HCT116 (cell line): Measurements from ENCODE around the gene ADAP2. TPM values are rescaled to one million over a fixed set of nuclear protein-coding genes. Genes with fewer than 3 reads are reported as not detected.

Experiments
- ATAC-seq: fragments of 200-7000 bp; cut with Tn5 transposase; 2 replicates; pipeline ENCODE4 v1.9.1; 2020; ENCODE audit warnings: mild to moderate bottlenecking, moderate library complexity
- BruUV-seq: library from RNA; stranded (reverse); fragments of 400-500 nt; replicated peaks from 2 replicates; lab custom pipeline; 2021; lab: Mats Ljungman, UMichigan
- CTCF ChIA-PET: fragments of 300-600 bp; sonication (Branson Sonifier 250); formaldehyde crosslinking; loops from one replicate; lab custom pipeline; 2021; ENCODE audit warnings: antibody characterized with exemption; lab: Charles Lee
- POLR2A ChIA-PET: fragments of 300-600, 350-600 bp; sonication (Branson Sonifier 250); formaldehyde crosslinking; loops from one replicate; lab custom pipeline; 2021; ENCODE audit warnings: antibody characterized with exemption; lab: Charles Lee
- RAD21 ChIA-PET, 2 experiments: fragments of 300-600 bp; sonication (Branson Sonifier 250); formaldehyde crosslinking; loops; one replicate each; lab custom pipeline; 2023; ENCODE audit warnings: low total read pairs in 2 of 2; ENCODE audit not compliant: uncharacterized antibody in 2 of 2, unreplicated experiment in 2 of 2, low non-redundant PET in 1 of 2; lab: Charles Lee
- DNase-seq: peaks from one replicate; pipeline ENCODE4 v3.0.0-alpha.2; 2010; ENCODE audit warnings: low read depth, low spot score
- H2AFZ ChIP-seq: fragments of 200-600 bp; shearing (Covaris generic), sonication (generic); 2 replicates; pipeline ENCODE4 v1.6.1; 2017; ENCODE audit warnings: low read depth, mixed run types, mixed read lengths, antibody characterized with exemption, low read length; ENCODE audit not compliant: poor library complexity, severe bottlenecking
- H3K27ac ChIP-seq: 2 replicates; pipeline ENCODE4 v1.5.1; 2012; ENCODE audit warnings: low read depth, low read length
- H3K27me3 ChIP-seq: fragments of 200-600 bp; sonication (generic); 2 replicates; pipeline ENCODE4 v1.6.1; 2016; ENCODE audit warnings: mixed run types, low read length, mixed read lengths; ENCODE audit not compliant: insufficient read depth
- H3K36me3 ChIP-seq, 2 experiments: fragments of 200-500 bp in 1 of 2; fragments of 200-600 bp in 1 of 2; sonication (Bioruptor generic) in 1 of 2; sonication (generic) in 1 of 2; 2 replicates each; pipeline versions ENCODE4 v1.5.1 to v1.6.1; 2014 to 2016; ENCODE audit warnings: low read length in 2 of 2, inconsistent platforms in 1 of 2, mixed read lengths in 1 of 2, mixed run types in 1 of 2; ENCODE audit not compliant: insufficient read depth in 2 of 2, control insufficient read depth in 1 of 2
- H3K4me1 ChIP-seq, 2 experiments: fragments of 200-600 bp in 1 of 2; sonication (generic) in 1 of 2; 2 replicates each; pipeline versions ENCODE4 v1.5.1 to v1.6.1; 2012 to 2017; ENCODE audit warnings: low read length in 2 of 2, inconsistent platforms in 1 of 2, mild to moderate bottlenecking in 1 of 2, mixed read lengths in 1 of 2, mixed run types in 1 of 2, moderate library complexity in 1 of 2; ENCODE audit not compliant: insufficient read depth in 2 of 2, control insufficient read depth in 1 of 2
- H3K4me2 ChIP-seq: fragments of 200-600 bp; sonication (generic); 2 replicates; pipeline ENCODE4 v1.6.1; 2017; ENCODE audit warnings: mixed run types, low read length, mixed read lengths
- H3K4me3 ChIP-seq, 2 experiments: fragments of 200-600 bp in 1 of 2; sonication (generic) in 1 of 2; replicated peaks in 1 of 2; 2 replicates each; pipeline ENCODE4 v1.5.1; 2011 to 2016; ENCODE audit warnings: low read length in 2 of 2, control low read depth in 1 of 2, low read depth in 1 of 2, mild to moderate bottlenecking in 1 of 2, mixed read lengths in 1 of 2, mixed run types in 1 of 2
- H3K79me2 ChIP-seq: fragments of 200-600 bp; sonication (generic); 2 replicates; pipeline ENCODE4 v1.6.1; 2017; ENCODE audit warnings: mild to moderate bottlenecking, mixed run types, low read length, moderate library complexity, mixed read lengths; ENCODE audit not compliant: insufficient read depth
- H3K9ac ChIP-seq: fragments of 200-600 bp; sonication (generic); 2 replicates; pipeline ENCODE4 v1.6.1; 2016; ENCODE audit warnings: low read length, mixed read lengths
- H3K9me2 ChIP-seq: fragments of 200-600 bp; sonication (generic), shearing (Covaris generic); 2 replicates; pipeline ENCODE4 v1.6.1; 2017; ENCODE audit warnings: mixed run types, mild to moderate bottlenecking, moderate library complexity; ENCODE audit not compliant: insufficient read depth
- H3K9me3 ChIP-seq, 2 experiments: fragments of 200-500 bp in 1 of 2; fragments of 200-600 bp in 1 of 2; sonication (Bioruptor generic) in 1 of 2; sonication (generic) in 1 of 2; 2 replicates each; pipeline ENCODE4 v1.6.1; 2014 to 2017; ENCODE audit warnings: low read length in 2 of 2, mixed read lengths in 2 of 2, inconsistent platforms in 1 of 2, low read depth in 1 of 2, mild to moderate bottlenecking in 1 of 2, mixed run types in 1 of 2, moderate library complexity in 1 of 2; ENCODE audit not compliant: control insufficient read depth in 1 of 2, insufficient read depth in 1 of 2
- H4K20me1 ChIP-seq: fragments of 200-600 bp; sonication (generic), shearing (Covaris generic); 2 replicates; pipeline ENCODE4 v1.6.1; 2017; ENCODE audit warnings: mixed run types, mild to moderate bottlenecking, moderate library complexity; ENCODE audit not compliant: insufficient read depth
- EGR1 ChIP-seq: IDR thresholded peaks from 2 replicates; pipeline ENCODE4 v1.6.1; 2012; ENCODE audit warnings: low read depth
- FOSL1 ChIP-seq: IDR thresholded peaks from 2 replicates; pipeline ENCODE4 v1.6.1; 2012; ENCODE audit warnings: low read depth
- JUND ChIP-seq: IDR thresholded peaks from 2 replicates; pipeline ENCODE4 v1.6.1; 2012
- POLR2A ChIP-seq: IDR thresholded peaks from 2 replicates; pipeline ENCODE4 v1.7.0; 2011; ENCODE audit warnings: borderline replicate concordance; ENCODE audit not compliant: insufficient read depth, insufficient read length; ENCODE audit errors: extremely low read depth
- RAD21 ChIP-seq: IDR thresholded peaks from 2 replicates; pipeline ENCODE4 v1.6.1; 2012; ENCODE audit warnings: low read depth, mild to moderate bottlenecking
- REST ChIP-seq: IDR thresholded peaks from 2 replicates; pipeline ENCODE4 v1.6.1; 2012; ENCODE audit warnings: low read depth
- SIN3A ChIP-seq: IDR thresholded peaks from 2 replicates; pipeline ENCODE4 v1.6.1; 2012; ENCODE audit warnings: low read depth
- SRF ChIP-seq: IDR thresholded peaks from 2 replicates; pipeline ENCODE4 v1.6.1; 2012; ENCODE audit warnings: low read depth
- intact Hi-C: fragments of 100-400 bp; cut with micrococcal nuclease; formaldehyde crosslinking; loops from 2 replicates; pipeline ENCODE4 v1.10.0; 2022
- total RNA-seq: library from RNA; stranded (reverse); gene quantifications from one replicate; pipeline ENCODE4 v1.2.1, GENCODE V29; 2021; ENCODE audit not compliant: unreplicated experiment
- TF ChIP-seq, protein P1 (sequence below): IDR thresholded peaks from 2 replicates; pipeline ENCODE4 v1.6.1; 2011; ENCODE audit warnings: mild to moderate bottlenecking, low read length, moderate library complexity; ENCODE audit not compliant: insufficient replicate concordance; ENCODE audit errors: extremely low read depth

Gene ADAP2
- total RNA-seq, 1 experiment from 2014 or later = 17.2 TPM

GRCh38 chr17:31007695-31008373 lies 86.1 kb downstream of the ADAP2 start:
- intact Hi-C loops = no loop called here
- H3K4me1 ChIP-seq = no peaks in the 10 kb centered on the region
- H3K27me3 ChIP-seq = no peaks in the 10 kb centered on the region
- H3K9ac ChIP-seq = no peak overlapping the region
- no peak overlapping the region for H3K27ac ChIP-seq
- no peak for ATAC-seq
- ChIA-PET POLR2A (no interaction called here), RAD21 (no interaction called here), CTCF (no interaction called here)
- H3K36me3 ChIP-seq = no peaks in the 10 kb centered on the region
- no peaks in the 10 kb centered on the region for H3K9me2 ChIP-seq
- no peaks in the 10 kb centered on the region for H3K9me3 ChIP-seq
- no peak overlapping the region for H2AFZ ChIP-seq
- H3K4me2 ChIP-seq = no peak overlapping the region
- no peaks in the 10 kb centered on the region for H3K79me2 ChIP-seq
- TF ChIP-seq SRF (no peak), FOSL1 (no peak), REST (no peak)
- BruUV-seq = no TSS peak
- H3K4me3 ChIP-seq = no peak overlapping the region
- H4K20me1 ChIP-seq = no peaks in the 10 kb centered on the region
- DNase-seq = no peak

DNA sequence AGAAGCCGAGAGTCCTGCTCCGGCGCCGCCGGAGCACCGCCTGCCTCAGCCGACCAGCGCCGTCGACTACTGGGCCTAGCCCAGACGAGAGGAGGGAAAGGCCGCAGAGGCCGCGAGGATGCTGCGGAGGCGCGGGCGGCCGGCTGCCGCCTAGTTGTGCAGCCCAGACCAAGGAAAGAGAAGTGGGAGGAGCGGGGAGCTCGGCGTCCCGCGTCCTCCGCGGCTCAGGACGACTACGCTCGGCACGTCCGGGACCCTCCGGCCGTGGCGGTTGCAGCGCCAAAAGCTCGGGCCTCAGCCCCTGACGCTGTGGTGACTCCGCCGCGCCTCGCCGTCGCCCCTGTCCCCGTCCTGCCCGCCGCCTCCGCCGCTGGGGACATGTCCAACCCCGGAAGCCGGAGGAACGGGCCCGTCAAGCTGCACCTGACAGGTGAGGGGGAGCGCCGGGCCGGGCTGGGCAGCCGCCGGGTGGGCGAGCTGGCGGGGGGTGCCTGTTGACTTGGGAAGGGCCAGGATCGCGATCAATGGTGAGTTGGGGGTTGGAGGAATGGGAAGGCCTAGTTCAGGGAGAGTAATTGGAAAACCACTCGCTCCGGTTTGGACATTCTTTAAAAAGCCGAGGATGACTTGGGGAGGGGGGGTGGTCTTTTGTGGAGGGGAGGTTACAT lies 86.8 kb downstream of the ADAP2 start:
- H3K4me2 ChIP-seq = no peak overlapping the region
- no peaks in the 10 kb centered on the region for H3K79me2 ChIP-seq
- H3K27ac ChIP-seq = no peak overlapping the region
- no peaks in the 10 kb centered on the region for H3K9me2 ChIP-seq
- ChIA-PET POLR2A (no interaction called here), CTCF (no interaction called here), RAD21 (no interaction called here)
- BruUV-seq = no TSS peak
- H3K4me1 ChIP-seq = no peaks in the 10 kb centered on the region
- H3K4me3 ChIP-seq = no peak overlapping the region
- no peaks in the 10 kb centered on the region for H3K27me3 ChIP-seq
- DNase-seq = no peak
- intact Hi-C loops = no loop called here
- ATAC-seq = no peak
- H3K9me3 ChIP-seq = no peaks in the 10 kb centered on the region
- H2AFZ ChIP-seq = no peak overlapping the region
- H3K9ac ChIP-seq = no peak overlapping the region
- H4K20me1 ChIP-seq = no peaks in the 10 kb centered on the region
- H3K36me3 ChIP-seq = no peaks in the 10 kb centered on the region
- TF ChIP-seq, protein P1, sequence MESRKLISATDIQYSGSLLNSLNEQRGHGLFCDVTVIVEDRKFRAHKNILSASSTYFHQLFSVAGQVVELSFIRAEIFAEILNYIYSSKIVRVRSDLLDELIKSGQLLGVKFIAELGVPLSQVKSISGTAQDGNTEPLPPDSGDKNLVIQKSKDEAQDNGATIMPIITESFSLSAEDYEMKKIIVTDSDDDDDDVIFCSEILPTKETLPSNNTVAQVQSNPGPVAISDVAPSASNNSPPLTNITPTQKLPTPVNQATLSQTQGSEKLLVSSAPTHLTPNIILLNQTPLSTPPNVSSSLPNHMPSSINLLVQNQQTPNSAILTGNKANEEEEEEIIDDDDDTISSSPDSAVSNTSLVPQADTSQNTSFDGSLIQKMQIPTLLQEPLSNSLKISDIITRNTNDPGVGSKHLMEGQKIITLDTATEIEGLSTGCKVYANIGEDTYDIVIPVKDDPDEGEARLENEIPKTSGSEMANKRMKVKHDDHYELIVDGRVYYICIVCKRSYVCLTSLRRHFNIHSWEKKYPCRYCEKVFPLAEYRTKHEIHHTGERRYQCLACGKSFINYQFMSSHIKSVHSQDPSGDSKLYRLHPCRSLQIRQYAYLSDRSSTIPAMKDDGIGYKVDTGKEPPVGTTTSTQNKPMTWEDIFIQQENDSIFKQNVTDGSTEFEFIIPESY = no peak
- no peak for TF ChIP-seq JUND
- no peak for TF ChIP-seq SIN3A
- no peak for TF ChIP-seq REST
- no peak for TF ChIP-seq POLR2A
- no peak for TF ChIP-seq RAD21
- TF ChIP-seq EGR1 = no peak
